Activated T-helper 17 cell treated with anti-CD3 and anti-CD28 coated beads, Interleukin-2, amount 50 U/mL, for 72 hours (primary cell): ENCODE results near the gene PRKCE. TPM values are rescaled to one million over a fixed set of nuclear protein-coding genes. Genes with fewer than 3 reads are reported as not detected.

Experiments
- total RNA-seq, 2 donors: library from RNA; stranded (reverse); gene quantifications; one replicate each; pipeline ENCODE4 v1.2.3, GENCODE V29; 2022

Gene PRKCE
- total RNA-seq, 2 donors from 2014 or later = 15.9 to 16.6 TPM

Other genes with a start within 250 kb of the PRKCE start
- gene SRBD1, start 40.4 kb upstream of the PRKCE start, total RNA-seq = 10 to 100 TPM; 10.9 to 17.1 TPM